ENCODE data around the gene PAX8.

Gene PAX8

GRCh38 chr2:113217455-113218282, 61.1 kb downstream of the PAX8 start:
- no peak overlapping the region for H2AFZ ChIP-seq (ENCODE audit: low read depth, low read length)
- H3K9ac ChIP-seq (ENCODE audit: low read length), result no peak overlapping the region
- H3K36me3 ChIP-seq (replicated peaks; ENCODE audit: low read depth, low read length), result no peaks in the 10 kb centered on the region
- H3K4me1 ChIP-seq (ENCODE audit: low read length), result no peaks in the 10 kb centered on the region
- no peak overlapping the region for H3K27ac ChIP-seq (ENCODE audit: low read length)
- H3K27me3 ChIP-seq (ENCODE audit: low read depth, low read length), result no peaks in the 10 kb centered on the region
- H3K4me3 ChIP-seq (ENCODE audit: low read length), result no peak overlapping the region
- no peak overlapping the region for H3K4me2 ChIP-seq (ENCODE audit: low read length)
- H3K79me2 ChIP-seq (ENCODE audit: low read length), result no peaks in the 10 kb centered on the region
- TF ChIP-seq CTCF (IDR thresholded peaks at IDR 0.05; ENCODE audit: low read depth, low read length) (no peak), EZH2phosphoT487 (IDR thresholded peaks at IDR 0.05; ENCODE audit: low read depth) (no peak)
- H4K20me1 ChIP-seq (ENCODE audit: insufficient read depth, low read length), result no peaks in the 10 kb centered on the region
- no peaks in the 10 kb centered on the region for H3K9me3 ChIP-seq (ENCODE audit: insufficient read depth, low read length)

GRCh38 chr2:113216891-113217454, 61.7 kb downstream of the PAX8 start:
- no peak overlapping the region for H3K4me2 ChIP-seq (ENCODE audit: low read length)
- no peaks in the 10 kb centered on the region for H3K27me3 ChIP-seq (ENCODE audit: low read depth, low read length)
- H4K20me1 ChIP-seq (ENCODE audit: insufficient read depth, low read length), result no peaks in the 10 kb centered on the region
- H2AFZ ChIP-seq (ENCODE audit: low read depth, low read length), result no peak overlapping the region
- H3K27ac ChIP-seq (ENCODE audit: low read length), result no peak overlapping the region
- no peaks in the 10 kb centered on the region for H3K9me3 ChIP-seq (ENCODE audit: insufficient read depth, low read length)
- H3K9ac ChIP-seq (ENCODE audit: low read length), result no peak overlapping the region
- H3K4me3 ChIP-seq (ENCODE audit: low read length), result no peak overlapping the region
- no peak for TF ChIP-seq CTCF (IDR thresholded peaks at IDR 0.05; ENCODE audit: low read depth, low read length)
- no peak for TF ChIP-seq EZH2phosphoT487 (IDR thresholded peaks at IDR 0.05; ENCODE audit: low read depth)
- H3K4me1 ChIP-seq (ENCODE audit: low read length), result no peaks in the 10 kb centered on the region
- no peaks in the 10 kb centered on the region for H3K36me3 ChIP-seq (replicated peaks; ENCODE audit: low read depth, low read length)
- no peaks in the 10 kb centered on the region for H3K79me2 ChIP-seq (ENCODE audit: low read length)

GRCh38 chr2:113216321-113216720, 62.4 kb downstream of the PAX8 start:
- TF ChIP-seq CTCF (IDR thresholded peaks at IDR 0.05; ENCODE audit: low read depth, low read length), result no peak
- no peak for TF ChIP-seq EZH2phosphoT487 (IDR thresholded peaks at IDR 0.05; ENCODE audit: low read depth)
- no peaks in the 10 kb centered on the region for H4K20me1 ChIP-seq (ENCODE audit: insufficient read depth, low read length)
- no peak overlapping the region for H3K9ac ChIP-seq (ENCODE audit: low read length)
- no peaks in the 10 kb centered on the region for H3K27me3 ChIP-seq (ENCODE audit: low read depth, low read length)
- no peak overlapping the region for H3K4me2 ChIP-seq (ENCODE audit: low read length)
- no peak overlapping the region for H3K27ac ChIP-seq (ENCODE audit: low read length)
- no peaks in the 10 kb centered on the region for H3K79me2 ChIP-seq (ENCODE audit: low read length)
- no peak overlapping the region for H2AFZ ChIP-seq (ENCODE audit: low read depth, low read length)
- H3K4me1 ChIP-seq (ENCODE audit: low read length), result no peaks in the 10 kb centered on the region
- no peak overlapping the region for H3K4me3 ChIP-seq (ENCODE audit: low read length)
- H3K9me3 ChIP-seq (ENCODE audit: insufficient read depth, low read length), result no peaks in the 10 kb centered on the region
- H3K36me3 ChIP-seq (replicated peaks; ENCODE audit: low read depth, low read length), result no peaks in the 10 kb centered on the region

GRCh38 chr2:113215056-113215455, 63.7 kb downstream of the PAX8 start:
- H3K27me3 ChIP-seq (ENCODE audit: low read depth, low read length), result no peaks in the 10 kb centered on the region
- H3K4me2 ChIP-seq (ENCODE audit: low read length), result no peak overlapping the region
- no peaks in the 10 kb centered on the region for H3K79me2 ChIP-seq (ENCODE audit: low read length)
- H3K4me1 ChIP-seq (ENCODE audit: low read length), result no peaks in the 10 kb centered on the region
- H4K20me1 ChIP-seq (ENCODE audit: insufficient read depth, low read length), result no peaks in the 10 kb centered on the region
- H3K4me3 ChIP-seq (ENCODE audit: low read length), result no peak overlapping the region
- no peak overlapping the region for H3K9ac ChIP-seq (ENCODE audit: low read length)
- no peaks in the 10 kb centered on the region for H3K9me3 ChIP-seq (ENCODE audit: insufficient read depth, low read length)
- H3K27ac ChIP-seq (ENCODE audit: low read length), result no peak overlapping the region
- no peak overlapping the region for H2AFZ ChIP-seq (ENCODE audit: low read depth, low read length)
- H3K36me3 ChIP-seq (replicated peaks; ENCODE audit: low read depth, low read length), result no peaks in the 10 kb centered on the region
- no peak for TF ChIP-seq CTCF (IDR thresholded peaks at IDR 0.05; ENCODE audit: low read depth, low read length)
- no peak for TF ChIP-seq EZH2phosphoT487 (IDR thresholded peaks at IDR 0.05; ENCODE audit: low read depth)
